Caco-2 (cell line): ENCODE results near the gene HOXD8. TPM values are rescaled to one million over a fixed set of nuclear protein-coding genes. Genes with fewer than 3 reads are reported as not detected.

Experiments
- BruUV-seq: library from RNA; stranded (reverse); fragments of 400-500 nt; replicated peaks from 2 replicates; lab custom pipeline; 2021; lab: Mats Ljungman, UMichigan
- CTCF ChIA-PET: fragments of 300-600 bp; sonication (Branson Sonifier 250); formaldehyde crosslinking; loops from one replicate; lab custom pipeline; 2022; ENCODE audit warnings: antibody characterized with exemption; lab: Charles Lee
- POLR2A ChIA-PET: fragments of 300-600 bp; sonication (Branson Sonifier 250); formaldehyde crosslinking; loops from one replicate; lab custom pipeline; 2022; ENCODE audit warnings: antibody characterized with exemption; lab: Charles Lee
- DNase-seq, 2 experiments: peaks; one replicate each; pipeline versions ENCODE4 v3.0.0 to v3.0.0-alpha.2; 2020 to 2022
- H3K27me3 ChIP-seq: replicated peaks from 2 replicates; pipeline ENCODE4 v1.6.0; 2011; ENCODE audit warnings: low read length; ENCODE audit not compliant: control insufficient read depth, insufficient read depth
- H3K36me3 ChIP-seq: 2 replicates; pipeline ENCODE4 v1.5.1; 2011; ENCODE audit warnings: low read length; ENCODE audit not compliant: control insufficient read depth, insufficient read depth
- H3K4me1 ChIP-seq: fragments of 250-450 bp; sonication (Bioruptor Pico); 2 replicates; pipeline ENCODE4 v1.5.1; 2020; ENCODE audit warnings: mild to moderate bottlenecking
- H3K4me3 ChIP-seq: 2 replicates; pipeline ENCODE4 v1.5.1; 2011; ENCODE audit warnings: low read depth, mild to moderate bottlenecking, control low read depth, low read length
- H3K9me3 ChIP-seq: fragments of 250-450 bp; sonication (Bioruptor Pico); 2 replicates; pipeline ENCODE4 v1.5.1; 2020; ENCODE audit warnings: mild to moderate bottlenecking, moderate library complexity
- H3K27ac Mint-ChIP-seq: one replicate; pipeline ENCODE4 v1.8.0; 2022; ENCODE audit warnings: mixed read lengths; ENCODE audit not compliant: unreplicated experiment
- H3K27me3 Mint-ChIP-seq: one replicate; pipeline ENCODE4 v1.8.0; 2022; ENCODE audit warnings: mixed read lengths; ENCODE audit not compliant: insufficient read depth, unreplicated experiment
- H3K36me3 Mint-ChIP-seq: one replicate; pipeline ENCODE4 v1.8.0; 2022; ENCODE audit warnings: mild to moderate bottlenecking, mixed read lengths; ENCODE audit not compliant: insufficient read depth, unreplicated experiment
- H3K4me1 Mint-ChIP-seq: one replicate; pipeline ENCODE4 v1.8.0; 2022; ENCODE audit warnings: low read depth, mixed read lengths; ENCODE audit not compliant: unreplicated experiment
- H3K4me3 Mint-ChIP-seq: one replicate; pipeline ENCODE4 v1.8.0; 2022; ENCODE audit warnings: mild to moderate bottlenecking, moderate library complexity, mixed read lengths; ENCODE audit not compliant: unreplicated experiment
- H3K9me3 Mint-ChIP-seq: one replicate; pipeline ENCODE4 v1.8.0; 2022; ENCODE audit warnings: mixed read lengths; ENCODE audit not compliant: unreplicated experiment
- intact Hi-C: fragments of 100-400 bp; cut with micrococcal nuclease; formaldehyde crosslinking; loops from one replicate; pipeline ENCODE4 v1.10.0; 2022; ENCODE audit not compliant: unreplicated experiment
- total RNA-seq: library from RNA; stranded (reverse); gene quantifications from 2 replicates; pipeline ENCODE4 v1.2.3, GENCODE V29; 2022
- TF ChIP-seq, protein P1 (sequence below), 2 experiments: fragments of 200-600 bp in 1 of 2; IDR thresholded peaks; 1 replicate in 1 of 2; 2 replicates in 1 of 2; pipeline versions ENCODE4 v1.5.1 to v1.8.0; 2011 to 2022; ENCODE audit warnings: antibody characterized with exemption in 1 of 2, control low read depth in 1 of 2, inconsistent platforms in 1 of 2, low read depth in 1 of 2, low read length in 1 of 2, mild to moderate bottlenecking in 1 of 2, moderate library complexity in 1 of 2; ENCODE audit not compliant: insufficient read depth in 1 of 2, severe bottlenecking in 1 of 2, unreplicated experiment in 1 of 2

The HOXD8 gene
- total RNA-seq, 1 experiment from 2014 or later = not detected

DNA sequence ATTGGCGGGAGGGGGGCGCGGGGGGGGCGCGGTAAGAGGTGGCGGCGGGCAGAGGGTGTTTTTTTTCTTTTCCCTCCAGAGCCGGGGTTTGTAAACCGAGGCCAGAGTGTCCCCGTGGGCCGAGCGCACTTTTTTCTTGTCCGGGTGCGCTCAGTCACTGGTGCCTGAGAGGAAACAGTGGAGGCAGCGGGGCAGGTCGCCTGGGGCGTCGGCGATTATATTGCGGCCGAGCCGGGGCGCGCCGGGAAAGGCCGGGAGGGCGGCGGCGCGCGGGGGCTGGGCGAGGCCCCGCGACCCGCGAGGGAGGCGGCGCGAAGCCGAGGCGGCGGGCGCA is 275 bp downstream of the HOXD8 start:
- peak overlapping the region; percentile 32 for H3K4me3 ChIP-seq
- Mint-ChIP-seq H3K4me3 (peak overlapping the region; percentile 66), H3K9me3 (no peaks in the 10 kb centered on the region), H3K36me3 (no peaks in the 10 kb centered on the region), H3K4me1 (peaks cover 29% of the 10 kb centered on the region), H3K27me3 (peaks cover 64% of the 10 kb centered on the region), H3K27ac (no peak overlapping the region)
- TF ChIP-seq, protein P1, sequence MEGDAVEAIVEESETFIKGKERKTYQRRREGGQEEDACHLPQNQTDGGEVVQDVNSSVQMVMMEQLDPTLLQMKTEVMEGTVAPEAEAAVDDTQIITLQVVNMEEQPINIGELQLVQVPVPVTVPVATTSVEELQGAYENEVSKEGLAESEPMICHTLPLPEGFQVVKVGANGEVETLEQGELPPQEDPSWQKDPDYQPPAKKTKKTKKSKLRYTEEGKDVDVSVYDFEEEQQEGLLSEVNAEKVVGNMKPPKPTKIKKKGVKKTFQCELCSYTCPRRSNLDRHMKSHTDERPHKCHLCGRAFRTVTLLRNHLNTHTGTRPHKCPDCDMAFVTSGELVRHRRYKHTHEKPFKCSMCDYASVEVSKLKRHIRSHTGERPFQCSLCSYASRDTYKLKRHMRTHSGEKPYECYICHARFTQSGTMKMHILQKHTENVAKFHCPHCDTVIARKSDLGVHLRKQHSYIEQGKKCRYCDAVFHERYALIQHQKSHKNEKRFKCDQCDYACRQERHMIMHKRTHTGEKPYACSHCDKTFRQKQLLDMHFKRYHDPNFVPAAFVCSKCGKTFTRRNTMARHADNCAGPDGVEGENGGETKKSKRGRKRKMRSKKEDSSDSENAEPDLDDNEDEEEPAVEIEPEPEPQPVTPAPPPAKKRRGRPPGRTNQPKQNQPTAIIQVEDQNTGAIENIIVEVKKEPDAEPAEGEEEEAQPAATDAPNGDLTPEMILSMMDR (IDR thresholded peaks at IDR 0.05; ENCODE audit: insufficient read depth in 1 of 2, low read depth in 1 of 2, low read length in 1 of 2, severe bottlenecking in 1 of 2, unreplicated experiment in 1 of 2) = no peak
- intact Hi-C loops = loop anchor here (10.0 kb wide), 2 partner anchors 255 to 685 kb away; no protein-coding TSS in a partner anchor
- ChIA-PET POLR2A (no interaction called here), CTCF (no interaction called here)
- H3K9me3 ChIP-seq = no peaks in the 10 kb centered on the region
- BruUV-seq = no TSS peak
- H3K36me3 ChIP-seq = no peaks in the 10 kb centered on the region
- peaks cover 17% of the 10 kb centered on the region for H3K27me3 ChIP-seq
- H3K4me1 ChIP-seq = peaks cover 25% of the 10 kb centered on the region
- DNase-seq = no peak

- TF ChIP-seq, protein P1 (IDR thresholded peaks at IDR 0.05; ENCODE audit: insufficient read depth in 1 of 2, low read depth in 1 of 2, low read length in 1 of 2, severe bottlenecking in 1 of 2, unreplicated experiment in 1 of 2) = no peak
- DNase-seq = peak in 1 of 2 experiments; percentile 42
- Mint-ChIP-seq H3K36me3 (no peaks in the 10 kb centered on the region), H3K27ac (no peak overlapping the region), H3K9me3 (no peaks in the 10 kb centered on the region), H3K4me3 (peak overlapping the region; percentile 66), H3K27me3 (peaks cover 66% of the 10 kb centered on the region), H3K4me1 (peaks cover 29% of the 10 kb centered on the region)
- POLR2A ChIA-PET = interaction anchor here (0.6 kb wide), 1 partner anchor 445 kb away, joined by 4 read pairs; no protein-coding TSS in a partner anchor
- no TSS peak for BruUV-seq
- CTCF ChIA-PET = interaction anchor here (1.1 kb wide), 1 partner anchor 424 kb away, joined by 4 read pairs; no protein-coding TSS in a partner anchor
- intact Hi-C loops = no loop called here
- Histone ChIP-seq H3K4me1 (peaks cover 25% of the 10 kb centered on the region), H3K27me3 (peaks cover 17% of the 10 kb centered on the region), H3K4me3 (peak overlapping the region; percentile 32), H3K36me3 (no peaks in the 10 kb centered on the region), H3K9me3 (no peaks in the 10 kb centered on the region)
These were observed 847 bp downstream of the HOXD8 start for GRCh38 chr2:176130147-176130956.

DNA sequence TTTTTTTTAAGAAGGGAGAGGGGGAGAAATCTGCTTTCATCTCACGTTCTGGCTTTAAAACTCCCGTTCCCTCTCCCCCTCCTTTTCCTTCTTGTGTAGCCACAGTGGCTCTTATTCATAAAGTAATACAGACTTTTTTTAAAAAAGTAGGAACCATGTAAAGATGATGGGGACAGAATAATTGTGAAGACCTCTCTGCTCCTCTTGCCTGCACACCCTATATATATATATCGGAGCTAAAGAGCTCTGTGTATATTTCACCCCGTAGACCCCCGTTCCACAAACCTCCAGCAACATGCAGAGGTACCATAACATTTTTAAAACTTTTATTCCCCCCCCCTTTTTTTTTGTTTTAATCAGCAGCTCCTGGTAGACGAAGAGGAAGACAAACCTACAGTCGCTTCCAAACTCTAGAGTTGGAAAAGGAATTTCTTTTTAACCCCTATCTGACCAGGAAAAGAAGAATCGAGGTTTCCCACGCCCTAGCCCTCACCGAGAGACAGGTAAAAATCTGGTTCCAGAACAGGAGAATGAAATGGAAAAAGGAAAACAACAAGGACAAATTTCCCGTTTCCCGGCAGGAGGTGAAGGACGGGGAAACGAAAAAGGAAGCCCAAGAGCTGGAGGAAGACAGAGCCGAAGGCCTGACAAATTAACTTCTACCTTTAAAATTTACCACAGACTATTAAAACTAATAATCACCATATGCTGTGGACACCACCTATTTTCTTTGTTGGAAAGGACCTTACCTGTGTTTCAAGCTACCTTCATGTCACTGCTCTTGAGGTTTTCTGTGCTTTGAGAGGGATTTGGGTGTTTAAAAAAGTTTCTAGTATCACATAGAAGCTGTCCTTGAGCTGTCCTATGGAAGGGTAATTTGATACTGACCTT is 1.7 kb downstream of the HOXD8 start:
- H3K9me3 ChIP-seq = no peaks in the 10 kb centered on the region
- peak overlapping the region; percentile 66 for H3K4me3 Mint-ChIP-seq
- H3K4me3 ChIP-seq = no peak overlapping the region
- peaks cover 17% of the 10 kb centered on the region for H3K27me3 ChIP-seq
- intact Hi-C loops = no loop called here
- POLR2A ChIA-PET = interaction anchor here (0.6 kb wide), 1 partner anchor 444 kb away, joined by 4 read pairs; no protein-coding TSS in a partner anchor
- H3K9me3 Mint-ChIP-seq = no peaks in the 10 kb centered on the region
- peaks cover 34% of the 10 kb centered on the region for H3K4me1 Mint-ChIP-seq
- no peaks in the 10 kb centered on the region for H3K36me3 ChIP-seq
- BruUV-seq = no TSS peak
- H3K27me3 Mint-ChIP-seq = peaks cover 62% of the 10 kb centered on the region
- peaks cover 30% of the 10 kb centered on the region for H3K4me1 ChIP-seq
- no peak overlapping the region for H3K27ac Mint-ChIP-seq
- TF ChIP-seq, protein P1 (IDR thresholded peaks at IDR 0.05; ENCODE audit: insufficient read depth in 1 of 2, low read depth in 1 of 2, low read length in 1 of 2, severe bottlenecking in 1 of 2, unreplicated experiment in 1 of 2) = no peak
- DNase-seq = no peak
- CTCF ChIA-PET = interaction anchor here (1.1 to 1.3 kb wide), 2 partner anchors 324 to 423 kb away, joined by 3 to 4 read pairs; no protein-coding TSS in a partner anchor
- no peaks in the 10 kb centered on the region for H3K36me3 Mint-ChIP-seq
